Esophagus muscularis mucosa (tissue), 4 donors: Measurements from ENCODE around the gene SOWAHA. TPM values are rescaled to one million over a fixed set of nuclear protein-coding genes. Genes with fewer than 3 reads are reported as not detected.
"Not testable (repeated sequence)": the region's sequence is repeated elsewhere in the genome, so short reads cannot be mapped to it uniquely, and the experiment has no call there.

Source experiments
- DNase-seq: peaks from one replicate; pipeline ENCODE4 v3.0.0-alpha.2; 2017; ENCODE audit errors: extremely low spot score
- H3K27ac ChIP-seq, 4 donors: fragments of 200-600 bp; sonication (generic); replicated peaks in 1 of 4; 1 replicate in 3 of 4; 2 replicates in 1 of 4; pipeline ENCODE4 v1.5.1; 2016 to 2019; ENCODE audit warnings: mild to moderate bottlenecking in 1 of 4
- H3K27me3 ChIP-seq, 4 donors: fragments of 200-600 bp; sonication (generic); one replicate each; pipeline versions ENCODE4 v1.5.1 to v1.6.0; 2016 to 2019
- H3K36me3 ChIP-seq, 4 donors: fragments of 200-600 bp; sonication (generic); one replicate each; pipeline ENCODE4 v1.5.1; 2016 to 2019
- H3K4me1 ChIP-seq, 4 donors: fragments of 200-600 bp; sonication (generic); one replicate each; pipeline ENCODE4 v1.5.1; 2016 to 2019
- H3K4me3 ChIP-seq, 4 donors: fragments of 200-600 bp; sonication (generic); 1 replicate in 2 of 4; 2 replicates in 2 of 4; pipeline ENCODE4 v1.5.1; 2016 to 2019; ENCODE audit warnings: mild to moderate bottlenecking in 4 of 4, moderate library complexity in 1 of 4
- H3K9me3 ChIP-seq, 4 donors: fragments of 200-600 bp; sonication (generic); 1 replicate in 3 of 4; 2 replicates in 1 of 4; pipeline ENCODE4 v1.5.1; 2016 to 2019
- EP300 ChIP-seq: sonication (generic); formaldehyde crosslinking; IDR thresholded peaks from one replicate; pipeline ENCODE4 v1.6.1; 2017; ENCODE audit warnings: antibody characterized with exemption
- POLR2A ChIP-seq: fragments of 450-650 bp; IDR thresholded peaks from one replicate; pipeline ENCODE4 v1.6.1; 2017; ENCODE audit warnings: antibody characterized with exemption, moderate library complexity, mild to moderate bottlenecking, low read depth
- POLR2AphosphoS5 ChIP-seq, 2 donors: sonication (generic); formaldehyde crosslinking; IDR thresholded peaks; one replicate each; pipeline ENCODE4 v1.6.1; 2017; ENCODE audit warnings: antibody characterized with exemption in 2 of 2
- WGBS: methylation state at CpG from one replicate; pipeline ENCODE4 v1.1.5; 2018; 5-methylcytosine and 5-hydroxymethylcytosine counted together
- intact Hi-C: fragments of 100-400 bp; cut with DNase I; formaldehyde crosslinking; loops from one replicate; pipeline ENCODE4 v1.15.1; 2023
- total RNA-seq, 4 donors: library from RNA; depleted of rRNA; stranded (reverse); fragments of >200 nt; gene quantifications; one replicate each; pipeline versions ENCODE4 v1.1.0 to v1.2.1, GENCODE V29; 2016
- TF ChIP-seq, protein P1 (sequence below), 3 experiments: fragments of 200-600 bp in 2 of 3; fragments of 450-650 bp in 1 of 3; sonication (generic) in 2 of 3; IDR thresholded peaks; one replicate each; pipeline ENCODE4 v1.5.1; 2017 to 2019; ENCODE audit warnings: antibody characterized with exemption in 3 of 3, mild to moderate bottlenecking in 2 of 3, moderate library complexity in 1 of 3

SOWAHA gene
- total RNA-seq, 4 donors from 2014 or later, result 0.06 to 0.83 (median 0.15) TPM

DNA sequence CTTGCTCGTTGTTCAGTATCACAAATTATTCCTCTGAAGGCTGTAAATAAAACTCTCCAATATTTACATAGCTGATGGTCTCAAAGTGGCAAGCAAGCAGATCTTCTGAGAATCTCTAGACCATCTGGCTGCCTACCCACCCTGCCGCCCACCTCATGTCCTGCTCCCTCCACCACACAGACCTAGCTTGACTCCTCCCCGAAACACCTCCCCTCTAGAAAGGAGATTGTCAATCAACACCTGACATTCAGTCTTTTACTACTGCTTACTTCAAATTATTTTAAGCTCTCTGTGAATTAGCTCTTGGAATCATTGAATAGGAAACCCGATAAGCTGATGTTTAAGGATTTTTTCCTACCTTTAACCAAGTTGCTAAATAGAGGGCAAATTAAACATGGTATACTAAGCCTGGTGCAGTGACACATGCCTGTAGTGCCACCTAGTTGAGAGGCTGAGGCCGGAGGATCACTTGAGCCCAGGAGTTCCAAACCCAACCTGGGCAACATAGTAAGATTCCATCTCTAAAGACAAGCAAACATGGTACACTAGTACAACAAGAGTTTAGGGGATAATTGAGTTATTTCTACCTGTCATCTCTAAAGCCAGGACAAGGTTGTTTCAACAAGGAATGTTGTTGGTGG, 10.9 kb upstream of the SOWAHA start:
- no peak for DNase-seq
- Histone ChIP-seq H3K4me3 (no peak overlapping the region), H3K36me3 (no peaks in the 10 kb centered on the region), H3K27me3 (peaks cover 0 to 22% (median 0%) of the 10 kb centered on the region in 4 donors), H3K9me3 (no peaks in the 10 kb centered on the region), H3K27ac (no peak overlapping the region), H3K4me1 (no peaks in the 10 kb centered on the region)
- TF ChIP-seq POLR2AphosphoS5 (IDR thresholded peaks at IDR 0.05) (no peak), EP300 (no peak), POLR2A (no peak)
- TF ChIP-seq, protein P1, sequence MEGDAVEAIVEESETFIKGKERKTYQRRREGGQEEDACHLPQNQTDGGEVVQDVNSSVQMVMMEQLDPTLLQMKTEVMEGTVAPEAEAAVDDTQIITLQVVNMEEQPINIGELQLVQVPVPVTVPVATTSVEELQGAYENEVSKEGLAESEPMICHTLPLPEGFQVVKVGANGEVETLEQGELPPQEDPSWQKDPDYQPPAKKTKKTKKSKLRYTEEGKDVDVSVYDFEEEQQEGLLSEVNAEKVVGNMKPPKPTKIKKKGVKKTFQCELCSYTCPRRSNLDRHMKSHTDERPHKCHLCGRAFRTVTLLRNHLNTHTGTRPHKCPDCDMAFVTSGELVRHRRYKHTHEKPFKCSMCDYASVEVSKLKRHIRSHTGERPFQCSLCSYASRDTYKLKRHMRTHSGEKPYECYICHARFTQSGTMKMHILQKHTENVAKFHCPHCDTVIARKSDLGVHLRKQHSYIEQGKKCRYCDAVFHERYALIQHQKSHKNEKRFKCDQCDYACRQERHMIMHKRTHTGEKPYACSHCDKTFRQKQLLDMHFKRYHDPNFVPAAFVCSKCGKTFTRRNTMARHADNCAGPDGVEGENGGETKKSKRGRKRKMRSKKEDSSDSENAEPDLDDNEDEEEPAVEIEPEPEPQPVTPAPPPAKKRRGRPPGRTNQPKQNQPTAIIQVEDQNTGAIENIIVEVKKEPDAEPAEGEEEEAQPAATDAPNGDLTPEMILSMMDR (IDR thresholded peaks at IDR 0.05), result no peak
- intact Hi-C loops, result no loop called here
- WGBS, result 84% methylated on average over 5 of the region's 5 CpGs

DNA sequence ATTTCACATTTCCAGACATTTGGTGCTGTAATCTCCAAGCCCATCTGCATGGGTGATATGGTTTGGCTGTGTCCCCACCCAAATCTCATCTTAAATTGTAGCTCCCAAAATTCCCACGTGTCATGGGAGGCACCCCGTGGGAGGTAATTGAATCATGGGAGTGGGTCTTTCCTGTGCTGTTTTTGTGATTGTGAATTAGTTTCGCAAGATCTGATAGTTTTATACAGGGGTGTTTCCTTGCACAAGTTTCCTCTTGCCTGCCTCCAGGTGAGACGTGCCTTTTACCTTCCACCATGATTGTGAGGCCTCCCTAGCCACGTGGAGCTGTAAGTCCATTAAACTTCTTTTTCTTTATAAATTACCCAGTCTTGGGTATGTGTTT, 10.4 kb upstream of the SOWAHA start:
- H3K9me3 ChIP-seq, intact Hi-C loops, H3K27ac ChIP-seq, DNase-seq, H3K36me3 ChIP-seq, H3K4me1 ChIP-seq, H3K4me3 ChIP-seq: not testable (repeated sequence)
- peaks cover 0 to 25% (median 0%) of the 10 kb centered on the region in 4 donors for H3K27me3 ChIP-seq
- 87% methylated on average over 5 of the region's 5 CpGs for WGBS

DNA sequence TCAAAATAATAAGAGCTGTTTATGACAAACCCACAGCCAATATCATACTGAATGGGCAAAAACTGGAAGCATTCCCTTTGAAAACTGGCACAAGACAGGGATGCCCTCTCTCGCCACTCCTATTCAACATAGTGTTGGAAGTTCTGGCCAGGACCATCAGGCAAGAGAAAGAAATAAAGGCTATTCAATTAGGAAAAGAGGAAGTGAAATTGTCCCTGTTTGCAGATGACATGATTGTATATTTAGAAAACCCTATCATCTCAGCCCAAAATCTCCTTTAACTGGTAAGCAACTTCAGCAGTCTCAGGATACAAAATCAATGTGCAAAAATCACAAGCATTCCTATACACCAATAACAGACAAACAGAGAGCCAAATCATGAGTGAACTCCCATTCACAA, 8.9 kb upstream of the SOWAHA start:
- H3K27me3 ChIP-seq, result peaks cover 0 to 25% (median 1%) of the 10 kb centered on the region in 4 donors
- 100% methylated on average over 1 of the region's 1 CpG for WGBS
- DNase-seq, H3K4me3 ChIP-seq, H3K9me3 ChIP-seq, H3K4me1 ChIP-seq, H3K27ac ChIP-seq, H3K36me3 ChIP-seq, intact Hi-C loops: not testable (repeated sequence)

DNA sequence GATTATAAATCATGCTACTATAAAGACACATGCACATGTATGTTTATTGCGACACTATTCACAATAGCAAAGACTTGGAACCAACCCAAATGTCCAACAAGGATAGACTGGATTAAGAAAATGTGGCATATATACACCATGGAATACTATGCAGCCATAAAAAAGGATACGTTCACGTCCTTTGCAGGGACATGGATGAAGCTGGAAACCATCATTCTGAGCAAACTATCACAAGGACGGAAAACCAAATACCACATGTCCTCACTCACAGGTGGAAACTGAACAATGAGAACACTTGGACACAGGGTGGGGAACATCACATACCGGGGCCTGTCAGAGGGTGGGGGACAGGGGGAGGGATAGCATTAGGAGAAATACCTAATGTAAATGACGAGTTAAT, 7.2 kb upstream of the SOWAHA start:
- H3K9me3 ChIP-seq, H3K4me3 ChIP-seq, H3K36me3 ChIP-seq, DNase-seq, intact Hi-C loops, H3K27ac ChIP-seq, H3K4me1 ChIP-seq: not testable (repeated sequence)
- H3K27me3 ChIP-seq, result peaks cover 0 to 39% (median 2%) of the 10 kb centered on the region in 4 donors
- 96% methylated on average over 6 of the region's 6 CpGs for WGBS

DNA sequence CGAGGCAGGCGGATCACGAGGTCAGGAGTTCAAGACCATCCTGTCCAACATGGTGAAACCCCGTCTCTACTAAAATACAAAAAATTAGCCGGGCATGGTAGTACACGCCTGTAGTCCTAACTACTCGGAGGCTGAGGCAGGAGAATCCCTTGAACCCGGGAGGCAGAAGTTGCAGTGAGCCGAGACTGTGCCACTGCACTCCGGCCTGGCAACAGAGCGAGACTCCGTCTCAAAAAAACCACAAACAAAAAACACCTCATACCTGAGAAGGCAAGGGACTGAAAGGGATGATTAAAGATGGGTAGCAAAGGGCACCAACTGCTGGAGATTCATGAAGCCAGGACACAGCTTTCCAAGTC, 6.3 kb upstream of the SOWAHA start:
- H3K4me3 ChIP-seq, intact Hi-C loops, H3K4me1 ChIP-seq, H3K9me3 ChIP-seq, H3K36me3 ChIP-seq, H3K27ac ChIP-seq, DNase-seq: not testable (repeated sequence)
- WGBS, result 94% methylated on average over 12 of the region's 12 CpGs
- H3K27me3 ChIP-seq, result peaks cover 0 to 47% (median 6%) of the 10 kb centered on the region in 4 donors

DNA sequence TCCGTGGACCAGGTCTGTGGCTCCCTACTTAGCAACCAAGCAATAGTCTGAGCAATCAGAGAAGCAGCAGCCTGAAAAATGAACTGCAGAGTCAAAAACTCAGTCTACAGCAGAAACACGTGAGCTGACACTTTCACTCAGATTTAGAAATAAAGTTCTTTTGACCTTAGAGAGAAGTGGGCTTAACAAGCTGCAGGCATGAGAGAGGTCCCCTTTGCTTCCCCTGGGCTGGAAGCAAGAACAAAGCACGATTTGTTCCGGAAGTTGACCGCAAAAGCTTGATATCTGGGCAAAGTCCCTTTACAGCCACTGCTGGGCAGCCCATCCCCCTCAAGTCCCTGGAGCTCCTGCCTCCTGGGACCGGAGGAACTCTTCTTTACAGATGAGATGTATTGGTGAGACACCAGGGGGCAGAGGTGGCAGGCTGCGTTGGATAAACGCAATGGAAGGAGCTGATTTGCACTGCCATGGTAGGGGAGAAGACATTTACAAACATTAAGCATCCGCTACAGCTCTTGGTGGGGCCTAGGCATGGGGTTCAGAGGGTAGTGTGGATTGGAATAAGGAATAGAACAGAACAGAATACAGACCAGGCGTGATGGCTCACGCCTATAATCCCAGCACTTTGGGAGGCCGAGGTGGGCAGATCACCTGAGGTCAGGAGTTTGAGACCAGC, 5.8 kb upstream of the SOWAHA start:
- intact Hi-C loops, result no loop called here
- H3K27me3 ChIP-seq, result peaks cover 0 to 48% (median 11%) of the 10 kb centered on the region in 4 donors
- no peaks in the 10 kb centered on the region for H3K36me3 ChIP-seq
- TF ChIP-seq, protein P1 (IDR thresholded peaks at IDR 0.05), result no peak
- TF ChIP-seq POLR2AphosphoS5 (IDR thresholded peaks at IDR 0.05) (no peak), POLR2A (no peak), EP300 (no peak)
- no peak overlapping the region for H3K27ac ChIP-seq
- 75% methylated on average over 12 of the region's 12 CpGs for WGBS
- H3K9me3 ChIP-seq, result no peaks in the 10 kb centered on the region
- peaks cover 0 to 3% (median 1%) of the 10 kb centered on the region in 4 donors for H3K4me1 ChIP-seq
- DNase-seq, result no peak
- no peak overlapping the region for H3K4me3 ChIP-seq

DNA sequence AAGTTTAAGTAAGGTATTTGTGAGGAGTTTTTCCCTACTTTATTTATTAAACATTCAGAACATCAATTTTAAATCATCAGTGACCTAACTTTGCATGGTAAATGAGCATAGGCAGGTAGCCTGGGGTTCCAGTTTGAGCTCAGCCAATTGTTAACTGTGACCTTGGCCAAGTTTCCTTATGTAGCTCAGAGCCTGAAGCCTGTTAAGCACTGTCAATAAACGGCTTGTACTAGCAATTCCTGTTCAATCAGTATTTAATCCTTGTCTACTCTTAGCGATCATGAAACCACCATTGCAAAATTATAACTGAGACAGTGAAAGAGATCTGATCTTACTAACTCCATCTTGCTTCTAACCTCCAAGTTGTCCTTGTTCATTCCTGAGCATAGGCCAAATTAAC, 4.7 kb upstream of the SOWAHA start:
- no peak for TF ChIP-seq EP300
- TF ChIP-seq POLR2AphosphoS5 (IDR thresholded peaks at IDR 0.05), result no peak
- TF ChIP-seq, protein P1 (IDR thresholded peaks at IDR 0.05), result no peak
- TF ChIP-seq POLR2A, result no peak
- Histone ChIP-seq H3K4me1 (peaks cover 7 to 15% (median 10%) of the 10 kb centered on the region in 4 donors), H3K4me3 (no peak overlapping the region), H3K27me3 (peaks cover 0 to 52% (median 21%) of the 10 kb centered on the region in 4 donors), H3K36me3 (no peaks in the 10 kb centered on the region), H3K27ac (no peak overlapping the region), H3K9me3 (no peaks in the 10 kb centered on the region)
- WGBS, result 70% methylated on average over 2 of the region's 2 CpGs
- intact Hi-C loops, result no loop called here
- no peak for DNase-seq
